Naive thymus-derived CD8-positive, alpha-beta T cell (primary cell): ENCODE data around the gene B9D2. TPM values are rescaled to one million over a fixed set of nuclear protein-coding genes. Genes with fewer than 3 reads are reported as not detected.

ENCODE experiments used
- ATAC-seq, 2 donors: fragments of 150-1000 bp; cut with Tn5 transposase in 1 of 2; sonication (Bioruptor Pico), chemical (Tn5 transposase) in 1 of 2; 1 replicate in 1 of 2; 2 replicates in 1 of 2; pipeline ENCODE4 v1.10.0; 2021; ENCODE audit warnings: mild to moderate bottlenecking in 2 of 2, moderate library complexity in 2 of 2
- POLR2A ChIA-PET: fragments of 350-600 bp; sonication (Branson Sonifier 250); formaldehyde crosslinking; loops from one replicate; lab custom pipeline; 2021; ENCODE audit warnings: antibody characterized with exemption; lab: Charles Lee
- DNase-seq, 10 donors: peaks; one replicate each; pipeline versions ENCODE4 v3.0.0 to v3.0.0-alpha.2; 2020 to 2022
- H3K27ac Mint-ChIP-seq, 10 donors: one replicate each; pipeline ENCODE4 v1.8.0; 2020 to 2022; ENCODE audit warnings: mild to moderate bottlenecking in 10 of 10, mixed read lengths in 10 of 10, moderate library complexity in 4 of 10, inconsistent platforms in 1 of 10
- H3K27me3 Mint-ChIP-seq, 5 donors: one replicate each; pipeline ENCODE4 v1.8.0; 2021 to 2022; ENCODE audit warnings: mixed read lengths in 5 of 5
- H3K36me3 Mint-ChIP-seq, 3 donors: one replicate each; pipeline ENCODE4 v1.8.0; 2020 to 2022; ENCODE audit warnings: mixed read lengths in 3 of 3, mild to moderate bottlenecking in 2 of 3, inconsistent platforms in 1 of 3
- H3K4me1 Mint-ChIP-seq, 4 donors: one replicate each; pipeline ENCODE4 v1.8.0; 2021 to 2022; ENCODE audit warnings: mixed read lengths in 4 of 4
- H3K4me3 Mint-ChIP-seq, 10 donors: one replicate each; pipeline ENCODE4 v1.8.0; 2020 to 2022; ENCODE audit warnings: mild to moderate bottlenecking in 10 of 10, mixed read lengths in 10 of 10, moderate library complexity in 6 of 10, inconsistent platforms in 1 of 10
- H3K9me3 Mint-ChIP-seq, 9 donors: one replicate each; pipeline ENCODE4 v1.8.0; 2020 to 2022; ENCODE audit warnings: mixed read lengths in 9 of 9, mild to moderate bottlenecking in 3 of 9, inconsistent platforms in 1 of 9, moderate library complexity in 1 of 9
- polyA plus RNA-seq, 3 donors: library from polyadenylated mRNA; unstranded; fragments of 300-500 nt; fragmentation: Illumina TruSeq; gene quantifications; one replicate each; pipeline ENCODE4 v1.2.3, GENCODE V29; 2021
- total RNA-seq, 8 experiments: library from RNA in 2 of 8; stranded (reverse) in 2 of 8; gene quantifications; one replicate each; pipeline ENCODE4 v1.2.3 and lab custom pipeline; 2021 to 2026

Gene B9D2
- total and polyA plus RNA-seq, 5 experiments from 2014 or later, result 12.6 to 20.9 (median 17.3) TPM

DNA sequence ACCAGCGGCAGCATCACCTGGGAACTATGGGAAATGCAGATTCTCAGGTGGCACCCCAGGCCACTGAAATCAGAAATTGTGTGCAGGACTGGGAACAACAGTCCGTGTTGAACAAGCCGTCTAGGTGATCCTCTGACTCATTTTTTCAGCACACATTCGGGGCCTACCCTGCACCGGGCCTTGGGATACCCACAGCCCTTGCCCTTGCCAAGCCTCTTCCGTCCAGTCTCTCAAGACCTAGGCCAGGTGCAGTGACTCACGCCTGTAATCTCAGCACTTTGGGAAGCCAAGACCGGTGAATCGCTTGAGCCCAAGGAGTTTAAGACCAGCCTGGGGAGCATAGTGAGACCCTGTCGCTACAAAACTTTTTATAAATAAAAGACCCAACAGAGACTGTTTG lies 28.5 kb downstream of the B9D2 start:
- H3K4me1 Mint-ChIP-seq, result peaks cover 14 to 62% (median 49%) of the 10 kb centered on the region in 4 donors
- no peak overlapping the region for H3K4me3 Mint-ChIP-seq

GRCh38 chr19:41334793-41335192 lies 29.2 kb downstream of the B9D2 start:
- Mint-ChIP-seq H3K9me3 (no peaks in the 10 kb centered on the region), H3K36me3 (peaks cover 0 to 88% (median 21%) of the 10 kb centered on the region in 3 donors), H3K4me3 (peak overlapping the region in 1 of 10 donors; percentile 9), H3K27ac (peak overlapping the region in 5 of 10 donors; percentile 11 to 71 (median 62)), H3K4me1 (peaks cover 15 to 65% (median 49%) of the 10 kb centered on the region in 4 donors), H3K27me3 (no peaks in the 10 kb centered on the region)
- DNase-seq, result no peak
- ATAC-seq, result no peak
- POLR2A ChIA-PET, result interaction anchor here (0.7 to 2.4 kb wide), 4 partner anchors 14 to 59 kb away, joined by 3 to 11 read pairs (median 6); no protein-coding TSS in a partner anchor

More for the DNA sequence above, 28.5 kb downstream of the B9D2 start:
- no peaks in the 10 kb centered on the region for H3K27me3 Mint-ChIP-seq
- no peaks in the 10 kb centered on the region for H3K9me3 Mint-ChIP-seq
- ATAC-seq, result no peak
- H3K36me3 Mint-ChIP-seq, result peaks cover 0 to 90% (median 22%) of the 10 kb centered on the region in 3 donors
- H3K27ac Mint-ChIP-seq, result peak overlapping the region in 3 of 10 donors; percentile 43 to 71 (median 69)
- no peak for DNase-seq
- POLR2A ChIA-PET, result interaction anchor here (0.7 to 2.4 kb wide), 6 partner anchors 11 to 71 kb away, joined by 3 to 11 read pairs (median 6); partner anchors contain the start of gene HNRNPUL1

DNA sequence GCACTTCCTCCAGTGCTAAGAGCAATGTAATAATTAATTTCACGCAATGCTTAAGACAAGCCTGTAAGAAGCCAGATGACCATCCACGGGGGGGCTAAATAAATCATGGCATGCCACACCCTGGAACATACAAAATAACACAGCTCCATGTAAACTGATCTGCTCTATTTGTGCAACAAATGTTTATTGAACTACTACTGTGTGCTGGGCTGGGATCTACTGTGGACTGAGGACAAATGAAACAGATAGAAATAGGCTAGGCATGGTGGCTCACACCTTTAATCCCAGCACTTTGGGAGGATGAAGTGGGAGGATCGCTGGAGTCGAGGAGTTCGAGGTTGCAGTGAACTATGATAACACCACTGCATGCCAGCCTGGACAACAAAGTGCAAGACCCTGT lies 31.5 kb downstream of the B9D2 start:
- POLR2A ChIA-PET, result interaction anchor here (1.3 kb wide), 1 partner anchor 21 kb away, joined by 4 read pairs; no protein-coding TSS in a partner anchor
- peak overlapping the region in 1 of 10 donors; percentile 5 for H3K4me3 Mint-ChIP-seq
- ATAC-seq, result no peak
- peak overlapping the region in 5 of 10 donors; percentile 27 to 87 (median 55) for H3K27ac Mint-ChIP-seq
- peaks cover 0 to 83% (median 20%) of the 10 kb centered on the region in 3 donors for H3K36me3 Mint-ChIP-seq
- no peaks in the 10 kb centered on the region for H3K27me3 Mint-ChIP-seq
- no peak for DNase-seq
- no peaks in the 10 kb centered on the region for H3K9me3 Mint-ChIP-seq
- H3K4me1 Mint-ChIP-seq, result peaks cover 27 to 75% (median 58%) of the 10 kb centered on the region in 4 donors

GRCh38 chr19:41332000-41332399 lies 31.9 kb downstream of the B9D2 start:
- H3K4me1 Mint-ChIP-seq, result peaks cover 29 to 74% (median 58%) of the 10 kb centered on the region in 4 donors
- POLR2A ChIA-PET, result interaction anchor here (1.0 to 1.3 kb wide), 3 partner anchors 10 to 32 kb away, joined by 3 to 4 read pairs (median 4); no protein-coding TSS in a partner anchor
- no peak for ATAC-seq

DNA sequence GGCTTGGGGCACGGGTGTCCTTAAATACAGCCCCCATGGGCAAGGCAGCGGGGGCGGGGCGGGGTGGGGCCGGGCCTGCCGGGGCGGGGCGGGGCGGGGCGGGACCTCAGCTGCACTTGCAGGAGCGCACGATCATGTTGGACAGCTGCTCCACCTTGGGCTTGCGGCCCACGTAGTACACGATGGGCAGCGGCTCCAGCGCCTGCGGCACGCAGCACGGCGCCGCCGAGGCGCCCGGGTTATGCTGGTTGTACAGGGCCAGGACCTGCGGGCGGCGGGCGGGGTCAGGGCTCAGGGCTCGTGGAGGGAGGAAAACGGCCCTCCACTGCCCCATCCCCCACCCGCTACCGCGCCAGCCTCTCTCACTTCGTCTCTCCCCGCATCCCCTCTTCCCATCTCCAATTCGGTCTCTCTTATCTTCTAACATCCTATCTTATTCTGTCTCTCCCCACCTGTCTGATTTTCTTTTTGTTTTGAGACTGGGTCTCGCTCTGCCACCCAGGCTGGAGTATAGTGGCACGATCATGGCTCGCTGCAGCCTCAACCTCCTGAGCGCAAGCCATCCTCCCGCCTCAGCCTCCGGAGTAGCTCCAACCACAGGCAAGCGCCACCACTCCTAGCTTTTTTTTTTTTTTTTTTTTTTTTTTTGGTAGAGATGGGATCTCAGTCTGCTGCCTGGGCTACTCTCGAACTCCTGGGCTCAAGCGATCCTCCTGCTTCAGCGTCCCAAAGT lies 32.8 kb downstream of the B9D2 start:
- Mint-ChIP-seq H3K27me3 (peaks cover 0 to 2% (median 0%) of the 10 kb centered on the region in 5 donors), H3K27ac (peak overlapping the region in 5 of 10 donors; percentile 41 to 94 (median 87)), H3K36me3 (peaks cover 0 to 73% (median 18%) of the 10 kb centered on the region in 3 donors), H3K4me3 (peak overlapping the region in 4 of 10 donors; percentile 10 to 70 (median 20)), H3K4me1 (peaks cover 37 to 79% (median 66%) of the 10 kb centered on the region in 4 donors), H3K9me3 (no peaks in the 10 kb centered on the region)
- DNase-seq, result no peak
- ATAC-seq, result no peak
- POLR2A ChIA-PET, result interaction anchor here (0.6 to 1.3 kb wide), 4 partner anchors 11 to 41 kb away, joined by 3 to 4 read pairs (median 4); no protein-coding TSS in a partner anchor

More at GRCh38 chr19:41332000-41332399, 31.9 kb downstream of the B9D2 start:
- Mint-ChIP-seq H3K4me3 (peak overlapping the region in 2 of 10 donors; percentile 10 to 60), H3K36me3 (peaks cover 0 to 79% (median 20%) of the 10 kb centered on the region in 3 donors), H3K27ac (peak overlapping the region in 8 of 10 donors; percentile 37 to 94 (median 70)), H3K9me3 (no peaks in the 10 kb centered on the region), H3K27me3 (no peaks in the 10 kb centered on the region)
- DNase-seq, result no peak

DNA sequence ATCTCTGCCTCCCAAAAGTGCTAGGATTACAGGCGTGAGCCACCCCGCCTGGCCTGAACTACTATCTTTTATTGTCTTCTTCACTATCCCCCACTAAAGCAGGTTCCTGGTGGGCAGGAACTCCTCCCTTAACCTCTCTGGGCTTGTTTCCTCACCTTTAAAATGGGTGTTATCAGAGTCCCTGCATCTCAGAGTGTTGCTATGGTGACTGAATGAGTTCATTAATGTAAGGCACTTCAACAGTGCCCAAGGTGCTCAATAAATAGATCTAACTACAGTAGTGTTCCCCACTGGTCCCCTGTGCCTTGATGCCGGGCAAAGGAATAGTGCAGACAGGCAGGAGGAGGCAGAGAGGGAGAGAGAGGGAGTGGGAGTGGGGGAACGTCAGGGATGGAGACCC lies 33.5 kb downstream of the B9D2 start:
- Mint-ChIP-seq H3K27me3 (peaks cover 0 to 2% (median 0%) of the 10 kb centered on the region in 5 donors), H3K36me3 (peaks cover 0 to 68% (median 16%) of the 10 kb centered on the region in 3 donors), H3K27ac (peak overlapping the region in 8 of 10 donors; percentile 22 to 94 (median 83)), H3K4me3 (peak overlapping the region in 9 of 10 donors; percentile 15 to 79 (median 51)), H3K4me1 (peaks cover 39 to 76% (median 68%) of the 10 kb centered on the region in 4 donors), H3K9me3 (no peaks in the 10 kb centered on the region)
- no peak for ATAC-seq
- DNase-seq, result no peak
- POLR2A ChIA-PET, result interaction anchor here (0.7 kb wide), 1 partner anchor 32 kb away, joined by 3 read pairs; no protein-coding TSS in a partner anchor

DNA sequence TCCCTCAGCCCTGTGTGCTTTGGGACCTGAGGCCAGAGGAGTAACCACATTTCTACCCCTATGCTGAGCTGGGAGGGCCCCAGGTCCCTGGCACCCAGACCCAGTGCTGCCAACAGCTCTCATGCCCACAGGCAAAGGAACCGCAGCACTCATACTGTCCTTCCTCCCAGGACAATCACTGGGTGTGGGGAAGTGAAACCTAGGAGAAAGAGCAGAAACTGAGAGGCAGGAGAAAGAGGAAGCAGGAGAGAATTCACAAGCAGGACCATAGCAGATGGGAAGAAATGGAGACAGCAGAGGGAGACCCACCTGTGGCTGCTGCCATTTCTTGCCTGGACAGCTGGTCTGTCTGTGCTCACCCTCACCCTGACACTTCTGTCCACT lies 35.1 kb downstream of the B9D2 start:
- peaks cover 0 to 59% (median 16%) of the 10 kb centered on the region in 3 donors for H3K36me3 Mint-ChIP-seq
- H3K9me3 Mint-ChIP-seq, result no peaks in the 10 kb centered on the region
- DNase-seq (no peak), ATAC-seq (no peak)
- H3K27me3 Mint-ChIP-seq, result peaks cover 0 to 2% (median 0%) of the 10 kb centered on the region in 5 donors
- H3K27ac Mint-ChIP-seq, result peak overlapping the region; percentile 66 to 99 (median 96)
- H3K4me3 Mint-ChIP-seq, result peak overlapping the region; percentile 37 to 88 (median 81)
- peaks cover 47 to 82% (median 74%) of the 10 kb centered on the region in 4 donors for H3K4me1 Mint-ChIP-seq
- POLR2A ChIA-PET, result interaction anchor here (0.8 to 6.1 kb wide), 8 partner anchors 10 to 103 kb away, joined by 3 to 71 read pairs (median 6); partner anchors contain the start of genes HNRNPUL1 and TGFB1

- ATAC-seq, result peak; percentile 38
- Mint-ChIP-seq H3K27me3 (peaks cover 0 to 2% (median 0%) of the 10 kb centered on the region in 5 donors), H3K4me1 (peaks cover 48 to 86% (median 71%) of the 10 kb centered on the region in 4 donors), H3K9me3 (no peaks in the 10 kb centered on the region), H3K4me3 (peak overlapping the region; percentile 75 to 88 (median 82)), H3K36me3 (peaks cover 0 to 54% (median 16%) of the 10 kb centered on the region in 3 donors), H3K27ac (peak overlapping the region; percentile 93 to 99 (median 98))
- POLR2A ChIA-PET, result interaction anchor here (0.8 to 6.1 kb wide), 10 partner anchors 9 to 104 kb away, joined by 3 to 71 read pairs (median 6); partner anchors contain the start of genes HNRNPUL1 and TGFB1
- DNase-seq, result no peak
Measured at GRCh38 chr19:41328157-41328841, 35.6 kb downstream of the B9D2 start.

GRCh38 chr19:41327576-41328156 lies 36.3 kb downstream of the B9D2 start:
- Mint-ChIP-seq H3K27ac (peak overlapping the region; percentile 93 to 99 (median 98)), H3K9me3 (no peaks in the 10 kb centered on the region), H3K4me1 (peaks cover 54 to 89% (median 75%) of the 10 kb centered on the region in 4 donors), H3K36me3 (peaks cover 0 to 57% (median 14%) of the 10 kb centered on the region in 3 donors), H3K4me3 (peak overlapping the region; percentile 75 to 88 (median 82)), H3K27me3 (peaks cover 0 to 2% (median 0%) of the 10 kb centered on the region in 5 donors)
- DNase-seq (peak; percentile 60 to 90 (median 74)), ATAC-seq (peak; percentile 62 to 75)
- POLR2A ChIA-PET, result interaction anchor here (0.6 to 6.1 kb wide), 14 partner anchors 9 to 674 kb away, joined by 3 to 71 read pairs (median 6); partner anchors contain the start of genes CCDC97, HNRNPUL1 and TGFB1

DNA sequence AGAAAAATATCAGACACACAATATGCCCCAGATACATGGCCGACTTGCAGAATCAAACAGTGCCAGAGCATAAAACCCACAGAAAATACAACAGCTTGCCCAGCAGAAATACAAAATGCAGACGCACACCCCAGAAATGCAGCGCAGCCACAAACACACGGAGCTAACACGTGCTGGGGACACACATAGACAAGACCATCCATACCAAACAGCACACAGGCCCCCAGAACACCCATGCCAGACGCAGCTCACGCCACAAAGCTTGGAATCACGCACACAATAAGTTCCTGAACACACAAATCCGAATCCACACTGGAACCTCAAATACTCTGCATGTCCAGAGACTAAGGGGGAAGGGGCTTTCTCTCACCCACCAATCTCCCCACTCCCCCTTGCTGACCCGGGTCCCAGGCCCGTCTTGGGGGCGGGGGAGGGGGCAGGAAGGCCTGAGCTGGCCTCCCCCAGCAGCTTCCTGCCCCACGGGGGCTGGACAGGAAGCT lies 36.8 kb downstream of the B9D2 start:
- Mint-ChIP-seq H3K9me3 (no peaks in the 10 kb centered on the region), H3K4me1 (peaks cover 55 to 88% (median 75%) of the 10 kb centered on the region in 4 donors), H3K4me3 (peak overlapping the region; percentile 47 to 88 (median 78)), H3K27ac (peak overlapping the region; percentile 84 to 97 (median 94)), H3K36me3 (peaks cover 0 to 57% (median 9%) of the 10 kb centered on the region in 3 donors), H3K27me3 (peaks cover 0 to 2% (median 0%) of the 10 kb centered on the region in 5 donors)
- ATAC-seq, result peak; percentile 11 to 17
- peak in 2 of 10 donors; percentile 44 to 48 for DNase-seq
- POLR2A ChIA-PET, result interaction anchor here (0.6 to 6.1 kb wide), 15 partner anchors 8 to 673 kb away, joined by 3 to 71 read pairs (median 6); partner anchors contain the start of genes CCDC97, EGLN2, HNRNPUL1 and TGFB1
